GM21381 (cell line): ENCODE results near the gene NOSTRIN.
"Not testable (repeated sequence)": the region's sequence is repeated elsewhere in the genome, so short reads cannot be mapped to it uniquely, and the experiment has no call there.

Experiments used
- ATAC-seq: cut with Tn5 transposase; IDR thresholded peaks from one replicate; pipeline ENCODE4 v1.9.1; 2021; ENCODE audit warnings: mild to moderate bottlenecking, moderate library complexity; ENCODE audit not compliant: unreplicated experiment

The NOSTRIN gene

DNA sequence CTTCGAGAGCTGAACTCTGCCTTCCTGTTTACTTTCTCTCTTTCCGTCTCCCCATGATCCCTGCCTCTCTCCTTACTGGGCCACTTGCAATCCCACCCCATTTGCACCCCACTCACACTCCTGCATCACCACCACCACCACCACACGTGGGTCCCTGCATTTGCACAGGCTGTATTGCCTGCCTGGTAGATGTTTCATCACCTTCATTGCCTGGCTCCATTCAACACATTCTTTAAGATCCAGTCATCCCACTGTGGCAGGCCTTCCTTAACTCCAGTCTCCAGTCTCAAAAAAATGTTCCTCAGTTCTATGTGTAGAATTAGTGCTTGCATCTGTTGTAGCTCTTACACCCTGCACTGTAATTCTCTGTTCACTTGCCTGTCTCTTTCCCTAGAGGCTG lies 13.9 kb downstream of the NOSTRIN start:
- ATAC-seq = no peak

DNA sequence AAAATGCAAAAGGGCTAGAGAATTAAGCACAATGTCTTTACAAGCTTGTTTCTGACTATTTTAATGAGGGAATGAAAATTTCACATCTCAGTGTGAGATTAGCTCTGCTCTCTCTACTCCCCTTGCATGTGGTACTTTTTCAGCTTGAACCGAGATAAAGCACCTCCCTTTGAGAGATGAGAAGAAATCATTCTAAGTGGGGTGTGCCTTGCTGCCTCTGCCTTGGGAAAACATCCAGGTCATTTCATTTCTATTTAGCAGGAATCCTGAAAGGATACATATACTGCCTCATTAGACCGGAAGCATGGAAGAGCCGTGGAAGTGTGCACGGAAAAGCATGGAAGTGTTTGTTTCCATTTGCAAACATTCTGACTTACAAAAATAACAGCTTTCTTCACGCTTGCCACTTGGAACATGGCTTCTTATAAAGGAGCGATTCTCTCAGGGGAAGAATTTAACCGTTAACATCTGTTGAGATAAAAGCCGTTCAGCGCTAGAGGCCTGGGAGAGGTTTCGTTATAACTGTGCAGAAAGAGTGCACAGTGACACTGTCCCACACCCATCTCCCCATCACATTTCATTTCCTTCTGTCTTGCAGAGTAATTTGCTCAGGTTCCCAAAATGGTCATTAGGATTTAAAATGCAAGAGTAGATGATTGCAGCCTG lies 16.7 kb downstream of the NOSTRIN start:
- no peak for ATAC-seq

DNA sequence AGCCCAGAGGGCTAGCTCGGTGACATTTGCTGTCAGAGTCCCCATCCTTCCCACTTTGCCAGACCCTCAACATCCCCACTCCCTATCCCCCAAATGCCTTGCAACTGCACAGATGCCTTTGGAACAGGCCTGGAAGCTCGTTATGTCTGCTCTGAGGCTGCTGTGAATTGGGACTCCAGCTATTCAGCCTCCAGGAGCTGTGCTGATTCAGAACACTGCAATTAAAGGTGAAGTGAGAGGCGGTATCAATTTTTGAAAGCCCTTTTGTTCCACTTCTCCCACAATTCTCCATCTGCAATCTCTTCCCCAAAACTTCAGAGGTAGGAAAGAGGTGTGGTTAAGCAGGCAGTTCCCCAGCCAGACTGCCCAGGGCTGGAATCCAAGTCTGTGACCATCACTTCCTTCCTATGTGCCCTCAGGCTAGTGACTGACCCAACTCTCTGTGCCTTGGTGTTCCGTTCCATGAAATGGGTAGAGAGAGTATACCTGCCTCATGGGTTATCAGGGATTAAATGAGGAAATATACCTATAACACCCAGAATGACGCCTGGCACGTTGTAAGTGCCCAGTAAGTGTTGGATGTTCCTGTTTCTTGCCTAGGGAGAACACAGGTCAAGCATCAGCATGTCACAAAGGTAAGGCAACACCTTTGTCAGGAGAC lies 17.5 kb downstream of the NOSTRIN start:
- no peak for ATAC-seq

DNA sequence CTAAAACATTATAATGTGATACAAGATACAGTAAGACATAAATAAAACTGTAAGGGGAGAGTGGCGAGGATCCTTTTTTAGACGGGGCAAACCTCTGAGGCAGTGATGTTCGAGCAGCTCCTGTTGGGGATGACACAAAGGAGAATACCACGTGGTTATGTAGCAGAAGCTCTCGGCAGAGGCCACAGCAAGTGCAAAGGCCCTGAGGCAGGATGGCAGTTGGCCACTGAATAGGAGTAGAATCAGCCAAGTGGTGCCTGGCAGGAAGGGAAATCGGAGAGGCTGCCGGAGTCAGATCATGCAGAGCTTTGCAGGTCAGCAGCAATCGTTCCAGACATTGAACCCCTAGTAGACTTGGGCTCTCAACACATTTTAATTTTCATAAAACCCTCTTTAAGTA lies 19.1 kb downstream of the NOSTRIN start:
- no peak for ATAC-seq

DNA sequence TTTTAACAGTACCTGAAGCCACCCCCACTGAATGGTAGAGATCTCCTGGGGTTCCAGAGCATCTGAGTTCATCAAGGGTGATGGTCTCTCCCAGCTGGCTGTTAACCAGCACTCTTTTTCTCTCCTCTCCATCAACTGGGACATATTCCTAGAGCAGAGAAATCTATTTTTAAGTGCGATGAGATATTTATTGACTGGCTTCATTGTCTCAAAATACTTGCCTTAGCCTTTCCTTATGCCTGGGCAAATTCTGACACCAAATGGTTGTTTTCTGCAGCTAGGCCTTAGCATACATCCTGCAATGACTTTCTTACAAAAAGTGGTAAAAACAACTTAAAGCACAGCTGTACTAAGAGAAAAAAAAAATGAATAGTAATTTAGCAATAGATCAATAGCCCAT lies 19.6 kb downstream of the NOSTRIN start:
- ATAC-seq = no peak

DNA sequence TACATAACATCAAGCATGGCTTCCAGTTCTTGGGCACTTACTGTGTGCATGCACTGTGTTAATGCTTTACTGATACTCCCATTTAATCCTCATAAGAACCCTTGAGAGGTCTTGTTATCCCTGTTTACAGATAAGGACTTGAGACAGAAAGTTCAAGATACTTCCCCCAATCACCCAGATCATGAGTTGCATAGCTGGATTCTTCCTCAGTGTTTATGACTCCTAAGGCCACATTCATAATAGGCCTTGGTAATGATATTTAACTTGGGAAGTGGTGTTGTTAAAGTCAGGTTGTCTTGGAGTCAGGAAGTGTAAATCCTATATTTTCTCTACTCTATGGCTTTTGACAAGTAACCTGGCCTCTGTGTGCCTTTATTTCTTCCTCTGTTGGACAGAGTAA lies 22.7 kb downstream of the NOSTRIN start:
- ATAC-seq = no peak

DNA sequence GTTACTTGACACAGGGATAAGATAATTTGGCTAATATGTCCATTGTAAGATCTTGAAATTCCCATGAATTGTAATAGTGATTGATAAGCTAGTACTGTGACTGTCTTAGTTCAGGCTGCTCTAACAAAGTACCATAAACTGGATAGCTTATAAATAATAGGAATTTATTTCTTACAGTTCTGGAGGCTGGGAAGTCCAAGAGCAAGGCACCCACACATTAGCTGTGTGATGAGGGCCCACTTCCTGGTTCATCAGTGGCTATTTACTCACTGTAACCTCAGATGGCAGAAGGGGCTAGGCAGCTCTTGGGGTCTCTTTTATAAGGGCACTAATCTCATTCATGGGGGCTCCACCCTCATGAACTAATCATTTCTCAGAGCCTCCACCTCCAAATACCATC lies 28.5 kb downstream of the NOSTRIN start:
- ATAC-seq = no peak

DNA sequence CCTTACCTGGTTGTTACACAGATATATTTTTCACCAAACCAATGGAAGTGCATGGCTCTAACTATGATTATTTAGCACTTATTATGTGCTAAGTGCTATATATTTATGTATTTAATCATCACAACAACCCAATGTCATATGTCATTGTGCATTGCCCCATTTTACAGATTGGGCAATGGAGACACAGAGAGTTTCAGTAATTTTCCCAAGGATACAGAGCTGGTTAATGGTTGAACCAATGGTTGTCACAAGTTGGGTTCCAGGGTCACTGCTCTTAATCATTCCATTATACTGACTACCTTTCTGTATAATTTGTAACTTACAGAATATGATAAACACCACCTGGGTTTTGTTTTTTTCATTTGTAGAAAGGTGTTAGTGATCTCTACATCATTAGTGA lies 29.2 kb downstream of the NOSTRIN start:
- no peak for ATAC-seq

DNA sequence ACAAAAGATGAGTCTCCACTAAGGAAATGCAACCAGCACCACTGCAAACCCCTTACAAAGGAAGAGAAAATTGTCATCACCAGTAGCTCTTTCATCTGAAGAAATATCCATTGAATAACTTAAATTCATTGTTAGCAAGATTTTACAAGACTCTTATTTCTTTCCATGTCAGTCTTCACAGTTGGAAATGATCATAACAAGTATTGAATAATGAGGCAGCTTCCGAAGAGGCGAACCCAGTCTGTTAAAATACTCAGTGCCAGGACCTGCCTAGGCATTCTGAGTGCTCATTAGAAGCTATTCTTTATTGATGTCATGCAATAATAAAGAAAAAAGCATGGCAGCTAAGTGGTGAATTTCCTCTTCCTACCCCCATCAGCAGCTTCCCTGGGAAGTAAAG lies 33.5 kb downstream of the NOSTRIN start:
- no peak for ATAC-seq

DNA sequence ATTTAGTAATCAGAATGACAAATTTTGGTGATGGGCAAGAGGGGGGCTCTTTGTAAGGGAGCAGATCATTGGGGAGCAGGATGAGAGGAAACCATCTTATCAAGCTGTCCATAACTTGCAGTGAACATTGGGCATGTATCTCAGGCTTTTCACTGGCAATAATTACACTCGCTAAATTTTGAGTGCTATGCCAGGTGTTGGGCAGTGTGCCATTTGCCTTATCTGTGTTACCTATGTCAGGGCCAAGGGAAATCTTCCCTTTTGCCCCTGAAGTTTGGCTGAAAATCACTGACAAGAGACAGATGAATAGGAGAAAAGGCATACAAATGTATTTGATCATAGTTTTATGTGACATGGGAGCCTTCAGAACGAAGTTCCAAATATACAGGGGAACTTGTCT lies 39.0 kb downstream of the NOSTRIN start:
- ATAC-seq = no peak

DNA sequence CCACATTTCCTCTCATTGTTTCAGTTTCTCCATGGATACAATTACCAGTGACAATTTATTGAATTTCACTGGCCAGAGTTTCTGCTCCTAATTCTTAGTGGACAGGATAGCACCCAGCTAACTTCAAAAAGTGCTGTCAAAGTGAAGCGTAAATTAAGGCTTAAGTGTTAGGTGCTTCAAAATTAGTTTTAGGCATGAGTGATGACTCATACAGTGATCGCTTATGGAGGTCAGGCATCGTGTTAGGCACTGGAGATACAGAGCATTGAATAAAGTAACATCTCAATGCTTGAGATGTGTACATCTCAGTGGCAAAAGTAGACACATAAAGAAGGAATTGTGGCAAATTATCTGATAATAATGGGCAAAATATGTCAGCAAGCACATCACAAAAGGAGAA lies 40.8 kb downstream of the NOSTRIN start:
- ATAC-seq = no peak

DNA sequence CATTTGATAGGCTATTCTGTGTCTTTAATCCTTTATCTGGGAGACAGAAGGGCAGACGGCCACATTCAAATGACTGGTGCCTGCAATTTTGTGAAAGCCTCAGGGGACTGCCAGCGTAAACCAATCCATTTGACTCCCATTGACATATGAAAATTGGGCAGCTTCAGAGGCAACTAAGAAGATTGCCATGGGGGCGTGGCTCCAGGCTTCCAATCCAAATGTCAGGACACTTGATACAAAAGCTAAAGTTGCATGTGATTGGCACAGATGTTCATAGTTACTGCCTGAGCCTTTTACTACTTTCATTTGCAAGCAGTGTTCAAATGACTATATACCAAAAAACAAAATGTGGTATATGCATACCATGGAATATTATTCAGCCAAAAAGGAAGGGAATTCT lies 45.8 kb downstream of the NOSTRIN start:
- ATAC-seq = no peak

DNA sequence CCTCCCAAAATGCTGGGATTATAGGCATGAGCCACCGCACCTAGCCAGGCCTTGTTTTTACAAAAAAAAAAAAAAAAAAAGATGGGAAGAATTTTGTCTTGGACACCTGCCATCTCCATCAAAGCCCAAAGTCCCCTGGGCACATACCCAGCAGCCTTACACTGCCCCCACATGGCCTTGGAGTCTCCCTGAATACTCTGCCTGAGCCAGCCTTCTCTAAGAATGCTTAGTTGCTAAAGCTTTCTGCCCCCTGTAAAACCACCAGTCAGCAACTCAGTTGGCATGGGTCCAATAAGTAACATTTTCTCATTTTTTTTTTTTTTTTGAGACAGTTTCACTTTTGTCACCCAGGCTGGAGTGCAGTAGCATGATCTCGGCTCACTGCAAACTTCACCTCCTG lies 47.2 kb downstream of the NOSTRIN start:
- ATAC-seq = no peak

DNA sequence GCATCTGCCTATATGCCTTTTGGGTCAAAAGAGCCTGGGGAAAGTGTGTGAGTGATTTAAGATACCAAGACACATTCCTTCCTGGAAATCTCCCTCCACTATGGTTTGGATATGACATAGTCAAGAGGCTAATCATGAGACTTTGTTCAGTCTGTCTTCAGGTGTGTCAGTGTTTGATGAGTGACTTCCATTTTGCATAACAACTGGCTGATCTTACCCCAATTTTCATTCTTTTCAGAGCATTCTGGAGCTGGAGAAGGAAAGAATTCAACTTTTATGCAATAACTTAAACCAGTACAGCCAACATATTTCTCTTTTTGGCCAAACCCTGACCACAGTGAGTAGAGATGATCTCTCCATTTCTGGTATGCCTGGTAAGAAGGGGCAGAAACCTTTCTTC lies 48.4 kb downstream of the NOSTRIN start:
- no peak for ATAC-seq

DNA sequence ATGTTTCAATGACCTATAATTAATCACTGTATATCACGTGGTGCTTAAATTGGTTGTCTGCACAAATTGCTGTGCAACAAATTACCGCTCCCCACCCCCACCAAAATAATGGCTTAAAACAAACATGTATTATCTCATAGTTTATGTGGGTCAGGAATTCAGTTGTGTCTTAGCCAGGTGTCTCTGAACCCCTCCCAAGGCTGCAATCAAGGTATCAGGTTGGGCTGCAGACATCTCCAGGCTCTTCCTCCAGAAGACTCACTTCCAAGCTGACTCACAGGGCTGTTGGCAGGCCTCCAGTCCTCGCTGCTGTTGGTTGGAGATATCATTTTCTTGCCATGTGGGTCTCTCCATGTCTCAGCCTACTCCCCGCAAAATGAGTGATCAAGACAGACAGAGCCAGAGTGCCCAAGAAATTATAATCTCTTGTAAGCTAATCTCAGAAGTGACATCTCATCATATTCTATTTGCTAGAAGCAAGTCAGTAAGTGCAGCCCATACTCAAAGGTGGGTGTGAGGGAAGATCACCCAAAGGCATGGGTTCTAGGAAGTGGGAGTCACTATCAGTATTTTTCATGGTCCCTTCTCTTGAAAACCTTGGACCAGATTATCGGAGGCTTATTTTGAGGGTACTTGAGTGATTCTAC lies 49.4 kb downstream of the NOSTRIN start:
- no peak for ATAC-seq

DNA sequence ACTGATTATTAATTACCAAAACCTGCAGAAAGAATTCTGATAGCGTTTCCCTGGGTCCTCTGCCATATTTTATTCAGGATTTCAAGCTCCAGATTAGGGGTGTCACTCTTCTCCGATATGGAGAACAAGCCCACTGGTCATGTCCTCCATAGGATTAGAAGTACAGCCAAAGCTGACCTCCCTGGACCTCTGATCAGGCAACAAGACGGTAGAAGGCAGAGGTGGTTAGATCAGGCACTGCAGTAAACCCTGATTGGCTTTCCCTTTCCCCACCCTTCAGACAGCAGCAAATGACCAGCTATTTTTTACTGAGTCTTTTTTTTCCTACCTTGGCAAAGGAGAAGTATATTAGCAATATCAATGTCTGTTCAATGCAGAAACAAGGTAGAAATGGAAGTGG lies 50.0 kb downstream of the NOSTRIN start:
- no peak for ATAC-seq

DNA sequence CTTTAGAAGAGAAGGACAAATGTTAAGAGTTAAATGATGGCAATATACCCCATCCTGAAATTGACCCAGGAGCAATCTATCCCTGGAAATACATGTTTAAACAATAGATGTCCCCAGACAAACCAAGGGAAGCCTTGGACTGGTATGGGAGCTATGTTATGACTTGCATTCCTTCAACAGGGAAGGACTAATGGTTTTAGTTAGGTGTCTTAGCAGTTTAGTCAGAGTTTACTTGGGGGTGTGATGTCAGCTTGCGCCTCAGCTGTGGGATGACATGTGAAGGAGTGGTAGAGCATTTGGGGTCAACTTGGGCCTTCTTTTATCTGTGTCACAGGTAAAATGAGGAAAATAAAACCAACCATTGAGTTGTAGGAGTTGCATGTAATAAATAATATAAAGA lies 51.0 kb downstream of the NOSTRIN start:
- ATAC-seq = no peak

DNA sequence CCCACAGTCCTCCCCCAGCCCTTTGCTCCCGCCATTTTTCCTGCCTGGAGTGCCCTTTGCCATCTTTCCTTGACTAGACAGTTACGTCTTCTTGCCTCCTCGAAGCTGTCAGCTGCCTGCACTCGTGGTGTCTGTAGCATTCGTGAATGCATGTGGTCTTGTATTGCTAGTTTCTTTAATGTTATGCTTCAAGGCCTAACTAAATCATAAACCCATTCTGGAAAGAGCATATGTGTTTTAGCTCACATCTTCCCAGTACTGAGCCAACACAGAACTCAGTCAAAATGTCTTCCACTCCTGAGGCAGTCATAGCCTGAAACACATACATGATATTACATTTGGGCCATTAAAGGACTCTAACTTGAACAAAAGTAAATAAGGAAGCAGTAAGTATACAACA lies 52.2 kb downstream of the NOSTRIN start:
- ATAC-seq = no peak

DNA sequence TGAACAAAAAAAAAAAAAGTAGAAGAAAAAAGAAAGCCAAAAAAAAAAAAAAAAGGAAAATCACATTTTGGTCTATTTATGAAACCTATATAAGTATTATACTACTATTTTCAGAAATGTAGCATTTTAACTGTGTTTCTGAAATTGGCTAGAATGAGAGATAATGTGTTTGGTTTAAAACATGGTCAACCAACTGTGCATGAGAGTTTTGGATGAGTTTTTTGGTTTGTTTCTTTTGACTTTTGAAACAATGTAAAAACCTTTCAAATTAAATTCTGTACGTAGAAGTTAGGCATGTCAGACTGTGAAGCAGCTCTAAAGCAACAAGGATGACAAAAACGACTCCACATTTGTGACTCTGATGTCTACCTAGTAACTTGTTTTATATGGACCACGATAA lies 53.2 kb downstream of the NOSTRIN start:
- ATAC-seq = no peak

DNA sequence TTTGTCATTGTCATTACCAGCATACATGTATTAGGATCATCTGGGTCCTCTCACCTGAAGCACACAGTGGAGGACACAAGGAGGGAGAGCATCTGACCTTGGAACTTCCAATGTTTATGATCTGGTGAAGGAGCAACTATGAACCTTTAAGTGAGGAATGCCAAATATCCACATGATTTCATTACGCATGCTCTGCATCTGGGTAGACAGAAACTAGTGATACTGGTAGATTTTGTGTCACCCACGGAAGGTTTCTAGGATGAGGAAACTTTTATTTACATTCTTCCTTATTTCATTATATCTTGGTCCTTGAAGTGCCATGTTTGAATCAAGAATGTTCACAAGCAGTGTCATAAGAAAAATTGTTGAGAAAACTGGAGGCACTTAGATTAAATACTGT lies 55.7 kb downstream of the NOSTRIN start:
- no peak for ATAC-seq

DNA sequence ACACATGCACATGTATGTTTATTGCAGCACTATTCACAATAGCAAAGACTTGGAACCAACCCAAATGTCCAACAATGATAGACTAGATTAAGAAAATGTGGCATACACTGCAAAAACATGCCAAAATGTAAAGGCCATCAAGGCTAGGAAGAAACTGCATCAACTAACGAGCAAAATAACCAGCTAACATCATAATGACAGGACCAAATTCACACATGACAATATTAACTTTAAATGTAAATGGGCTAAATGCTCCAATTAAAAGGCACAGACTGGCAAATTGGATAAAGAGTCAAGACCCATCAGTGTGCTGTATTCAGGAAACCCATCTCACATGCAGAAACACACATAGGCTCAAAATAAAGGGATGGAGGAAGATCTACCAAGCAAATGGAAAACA lies 64.7 kb downstream of the NOSTRIN start:
- ATAC-seq = not testable (repeated sequence)

DNA sequence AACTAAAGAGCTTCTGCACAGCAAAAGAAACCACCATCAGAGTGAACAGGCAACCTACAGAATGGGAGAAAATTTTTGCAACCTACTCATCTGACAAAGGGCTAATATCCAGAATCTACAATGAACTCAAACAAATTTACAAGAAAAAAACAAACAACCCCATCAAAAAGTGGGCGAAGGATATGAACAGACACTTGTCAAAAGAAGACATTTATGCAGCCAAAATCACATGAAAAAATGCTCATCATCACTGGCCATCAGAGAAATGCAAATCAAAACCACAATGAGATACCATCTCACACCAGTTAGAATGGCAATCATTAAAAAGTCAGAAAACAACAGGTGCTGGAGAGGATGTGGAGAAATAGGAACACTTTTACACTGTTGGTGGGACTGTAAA lies 67.9 kb downstream of the NOSTRIN start:
- not testable (repeated sequence) for ATAC-seq
